GM08714 (cell line): ENCODE measurements around the gene STK32C.

Experiments
- H3K4me3 ChIP-seq: fragments of 200-500 bp; sonication (Bioruptor generic); 2 replicates; pipeline ENCODE4 v1.5.1; 2014; ENCODE audit warnings: mild to moderate bottlenecking, low read length, inconsistent platforms
- ZNF274 ChIP-seq: IDR thresholded peaks from 2 replicates; pipeline ENCODE4 v1.6.1; 2012; ENCODE audit warnings: mild to moderate bottlenecking, low read depth, low read length

STK32C gene

DNA sequence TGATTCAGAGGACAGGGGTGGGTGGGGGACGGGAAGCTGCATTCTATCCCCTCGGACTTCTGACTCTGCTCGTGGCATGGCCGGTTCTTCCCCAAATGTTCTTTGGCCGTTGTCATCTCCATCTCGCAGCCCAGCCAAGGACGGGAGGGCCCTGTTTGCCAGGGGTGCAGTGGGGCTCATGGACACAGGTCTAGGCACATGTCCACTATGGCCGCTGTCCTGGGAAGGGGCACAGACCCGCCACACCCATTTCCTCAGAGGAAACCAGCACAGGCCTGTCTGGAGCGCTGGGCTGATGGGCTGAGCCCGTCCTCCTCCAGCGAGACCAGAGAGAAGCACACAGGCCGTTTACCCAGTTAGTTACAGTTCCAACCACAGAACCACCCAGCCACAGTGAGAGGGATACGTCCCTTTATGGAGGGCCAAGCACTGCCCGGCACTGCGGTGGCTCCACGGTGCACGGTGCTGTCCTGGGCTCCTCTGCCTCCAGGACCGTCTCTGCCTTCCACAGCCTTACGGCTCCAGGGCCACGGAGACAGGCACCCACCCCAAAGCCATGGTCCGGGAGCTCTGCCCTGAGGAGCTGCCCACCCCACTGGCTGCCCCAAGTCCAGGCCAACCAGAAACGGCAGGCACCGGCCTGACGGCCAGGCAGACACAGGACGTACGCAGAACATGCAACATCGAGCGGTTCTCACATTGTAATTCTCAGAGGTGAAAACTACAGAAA, 100.8 kb downstream of the STK32C start:
- no peak for TF ChIP-seq ZNF274
- no peak overlapping the region for H3K4me3 ChIP-seq

DNA sequence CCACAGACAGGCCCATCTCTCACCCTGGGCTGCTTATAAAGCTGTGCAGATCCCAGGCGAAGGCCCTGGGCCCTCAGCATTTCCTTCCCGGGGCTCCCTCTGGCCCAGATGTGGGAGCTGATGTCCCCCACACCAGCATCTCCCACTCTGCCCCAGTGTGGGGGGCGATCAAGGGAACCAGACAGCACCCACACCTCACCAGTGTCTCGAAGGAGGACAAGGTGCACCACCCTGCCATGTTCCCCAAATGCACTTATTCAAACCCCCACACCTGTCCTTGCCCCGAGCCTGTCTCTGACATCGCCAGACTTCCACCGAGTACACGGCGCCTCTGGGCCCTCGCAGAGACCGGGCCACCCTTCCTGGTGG, 101.4 kb downstream of the STK32C start:
- no peak for TF ChIP-seq ZNF274
- H3K4me3 ChIP-seq: no peak overlapping the region

DNA sequence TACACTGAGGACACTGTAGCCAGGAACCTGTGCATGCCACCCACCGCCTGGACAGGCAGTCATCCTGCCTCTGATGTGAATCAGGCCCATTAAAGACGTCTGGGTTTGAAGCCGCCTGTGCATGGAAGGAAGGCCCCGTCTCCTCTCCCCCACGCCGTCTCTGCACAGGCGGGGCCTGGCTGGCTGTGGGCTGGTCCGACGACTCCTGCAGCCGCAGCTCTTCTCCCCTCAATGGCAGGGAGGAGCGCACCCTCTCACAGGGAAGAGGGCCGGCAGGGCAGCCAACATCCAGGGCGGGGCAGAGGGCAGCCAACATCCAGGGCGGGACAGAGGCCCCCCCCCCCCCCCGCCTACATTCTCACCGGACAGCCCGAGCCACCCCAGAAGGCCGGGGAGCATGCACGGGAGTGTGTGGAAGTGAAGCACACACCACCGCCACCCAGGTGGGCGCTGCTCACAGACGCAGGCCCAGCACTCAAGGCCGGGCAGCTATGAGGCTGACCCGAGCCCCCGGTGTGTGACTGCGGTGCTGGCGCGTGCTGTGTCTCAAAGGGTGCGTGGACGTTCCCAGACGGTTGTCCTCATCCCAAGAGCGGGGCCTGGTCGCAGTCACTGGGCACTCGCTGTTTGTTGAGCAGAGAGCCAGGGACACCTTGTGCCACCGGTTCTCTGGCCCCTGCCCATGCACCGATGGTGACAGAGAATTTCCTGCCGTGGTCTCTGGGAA, 101.9 kb downstream of the STK32C start:
- no peak overlapping the region for H3K4me3 ChIP-seq
- TF ChIP-seq ZNF274: no peak

DNA sequence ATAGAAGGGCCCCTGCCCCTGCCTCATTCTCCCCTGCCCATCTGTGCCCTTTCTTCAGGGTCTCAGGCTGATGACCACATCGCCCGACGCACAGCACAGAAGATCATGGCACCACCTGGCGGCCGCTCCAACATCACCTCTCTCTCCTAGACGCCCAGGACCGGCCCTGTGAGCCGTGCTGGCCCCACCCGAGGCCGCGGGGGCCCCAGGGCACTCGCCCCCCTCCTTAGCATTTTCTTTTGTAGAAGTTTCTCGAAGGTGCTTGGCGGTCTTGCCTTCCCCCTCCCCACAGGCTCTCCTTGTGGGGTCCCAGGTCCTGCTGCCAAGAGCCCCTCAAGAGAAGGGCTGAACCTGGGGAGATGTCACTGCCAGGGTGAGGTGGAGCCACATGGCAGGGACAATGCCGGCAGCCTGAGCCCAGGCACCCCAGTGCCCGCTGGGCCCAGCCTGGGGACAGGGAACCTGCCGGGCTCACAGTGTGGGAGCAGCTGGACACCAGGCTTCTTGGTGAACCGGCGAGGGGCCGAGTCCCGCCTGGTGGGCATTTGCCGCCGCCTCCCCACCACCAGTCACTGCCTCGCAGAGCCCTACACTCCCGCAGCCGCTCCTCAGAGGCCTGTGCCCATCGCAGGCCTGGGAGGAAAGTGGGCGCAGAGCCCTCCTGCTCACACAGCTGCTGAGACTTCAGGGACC, 102.8 kb downstream of the STK32C start:
- TF ChIP-seq ZNF274: no peak
- H3K4me3 ChIP-seq: no peak overlapping the region

DNA sequence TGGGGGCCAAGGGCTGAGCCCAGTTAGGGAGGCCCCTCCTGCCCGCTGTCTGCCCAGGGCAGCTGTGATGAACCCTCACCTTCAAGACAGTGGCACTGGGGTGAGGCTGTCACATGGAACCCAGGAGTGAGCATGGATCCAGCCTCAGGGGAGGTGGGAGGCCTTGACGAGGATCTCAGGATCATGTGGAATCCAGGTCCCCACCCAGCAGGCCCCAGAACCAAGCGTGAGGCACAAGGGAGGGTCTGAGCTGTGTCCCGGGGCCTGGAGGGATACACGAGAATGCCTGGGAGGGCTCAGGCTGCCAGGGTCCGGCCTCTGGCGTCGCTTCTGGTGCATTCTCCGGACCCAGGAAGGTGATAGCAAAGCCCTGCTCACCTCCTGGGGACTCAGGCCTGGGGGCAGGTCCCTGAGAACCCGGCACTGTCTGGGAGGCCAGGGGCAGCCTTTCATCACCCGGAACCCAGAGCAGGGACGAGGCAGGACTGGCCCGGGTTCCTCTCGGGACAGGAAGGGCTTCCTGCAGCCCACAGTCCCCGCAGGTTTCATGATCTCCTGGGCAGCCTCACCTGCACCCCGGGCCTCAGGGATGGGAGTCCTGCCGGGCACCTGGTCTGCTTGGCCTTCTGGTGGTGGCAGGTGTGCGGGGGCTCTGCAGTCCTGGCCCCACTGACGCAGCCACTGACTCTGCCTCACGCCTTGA, 103.5 kb downstream of the STK32C start:
- H3K4me3 ChIP-seq: no peak overlapping the region
- TF ChIP-seq ZNF274: no peak

DNA sequence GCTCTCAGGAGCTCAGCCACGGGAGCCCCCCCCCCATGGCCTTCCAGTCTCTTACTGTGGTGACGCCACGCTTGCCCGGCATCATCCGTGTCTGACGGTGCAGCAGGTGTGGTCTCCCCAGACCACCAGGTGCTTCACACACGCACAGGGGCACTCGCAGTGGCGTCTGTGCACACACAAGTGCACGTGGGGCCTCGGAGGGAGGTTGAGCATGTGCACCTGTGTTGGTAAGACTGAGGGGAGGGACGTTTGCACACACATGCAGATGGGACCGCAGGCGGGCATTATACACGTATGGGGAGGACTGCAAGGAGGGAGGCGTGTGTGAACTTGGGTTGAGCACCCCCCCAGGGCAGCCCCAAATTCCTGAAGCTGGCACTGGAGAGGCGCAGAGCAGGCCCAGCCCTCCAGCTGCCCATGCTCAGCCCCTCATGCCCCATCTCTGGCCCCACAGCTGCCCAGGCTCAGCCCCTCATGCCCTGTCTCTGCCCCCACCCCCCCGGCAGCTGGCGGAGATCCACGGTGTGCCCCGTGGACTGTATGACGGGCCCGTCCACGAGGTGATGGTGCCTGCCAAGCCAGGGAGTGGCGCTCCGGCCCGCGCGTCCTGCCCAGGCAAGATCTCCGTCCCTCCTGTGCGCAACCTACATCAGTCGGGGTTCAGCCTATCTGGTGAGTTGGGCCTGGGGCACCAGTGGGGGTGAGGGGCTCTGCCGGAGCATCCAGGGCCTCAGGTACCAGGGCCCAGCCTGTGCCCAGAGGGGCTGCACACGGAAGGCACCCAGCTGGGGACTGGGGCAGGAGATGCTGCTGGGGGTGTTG, 104.3 kb downstream of the STK32C start:
- no peak overlapping the region for H3K4me3 ChIP-seq
- no peak for TF ChIP-seq ZNF274

DNA sequence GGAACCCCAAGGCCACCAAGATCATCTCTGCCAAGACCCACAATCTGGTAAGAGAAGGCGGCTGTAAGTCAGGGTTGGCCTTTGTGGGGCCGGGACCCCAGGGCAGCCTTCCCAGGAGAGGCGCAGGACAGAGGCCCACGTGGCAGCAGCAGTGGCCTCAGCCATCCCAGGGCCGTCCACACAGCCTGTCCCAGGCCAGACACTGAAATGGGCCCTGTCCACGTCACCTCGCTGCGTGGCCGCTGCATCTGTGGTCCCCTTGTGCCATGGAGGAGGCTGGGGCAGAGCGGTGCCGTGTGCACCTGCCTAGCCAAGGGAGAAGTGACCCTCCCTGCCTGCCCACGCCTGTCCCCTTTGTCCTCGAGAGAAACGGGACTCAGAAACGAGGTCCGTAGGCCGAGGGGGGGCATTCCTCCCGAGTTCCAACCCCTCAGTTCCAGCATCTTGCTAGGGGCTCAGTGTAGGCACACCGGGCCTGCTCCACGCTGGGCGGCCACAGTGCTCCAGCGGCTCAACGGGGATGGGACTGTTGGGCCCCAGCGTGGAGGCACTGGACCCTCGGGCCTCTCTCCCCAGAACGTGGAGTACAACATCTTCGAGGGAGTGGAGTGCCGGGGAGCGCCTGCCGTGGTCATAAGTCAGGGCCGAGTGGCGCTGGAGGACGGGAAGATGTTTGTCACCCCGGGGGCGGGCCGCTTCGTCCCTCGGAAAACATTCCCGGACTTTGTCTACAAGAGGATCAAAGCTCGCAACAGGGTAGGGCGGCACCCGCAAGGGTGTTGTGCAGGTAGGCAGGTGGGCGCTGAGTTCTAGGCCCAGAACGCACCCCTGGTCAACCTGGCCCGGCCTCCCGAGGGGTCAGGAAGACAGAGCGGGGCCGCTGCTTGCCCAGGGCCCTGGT, 105.4 kb downstream of the STK32C start:
- no peak overlapping the region for H3K4me3 ChIP-seq
- no peak for TF ChIP-seq ZNF274

DNA sequence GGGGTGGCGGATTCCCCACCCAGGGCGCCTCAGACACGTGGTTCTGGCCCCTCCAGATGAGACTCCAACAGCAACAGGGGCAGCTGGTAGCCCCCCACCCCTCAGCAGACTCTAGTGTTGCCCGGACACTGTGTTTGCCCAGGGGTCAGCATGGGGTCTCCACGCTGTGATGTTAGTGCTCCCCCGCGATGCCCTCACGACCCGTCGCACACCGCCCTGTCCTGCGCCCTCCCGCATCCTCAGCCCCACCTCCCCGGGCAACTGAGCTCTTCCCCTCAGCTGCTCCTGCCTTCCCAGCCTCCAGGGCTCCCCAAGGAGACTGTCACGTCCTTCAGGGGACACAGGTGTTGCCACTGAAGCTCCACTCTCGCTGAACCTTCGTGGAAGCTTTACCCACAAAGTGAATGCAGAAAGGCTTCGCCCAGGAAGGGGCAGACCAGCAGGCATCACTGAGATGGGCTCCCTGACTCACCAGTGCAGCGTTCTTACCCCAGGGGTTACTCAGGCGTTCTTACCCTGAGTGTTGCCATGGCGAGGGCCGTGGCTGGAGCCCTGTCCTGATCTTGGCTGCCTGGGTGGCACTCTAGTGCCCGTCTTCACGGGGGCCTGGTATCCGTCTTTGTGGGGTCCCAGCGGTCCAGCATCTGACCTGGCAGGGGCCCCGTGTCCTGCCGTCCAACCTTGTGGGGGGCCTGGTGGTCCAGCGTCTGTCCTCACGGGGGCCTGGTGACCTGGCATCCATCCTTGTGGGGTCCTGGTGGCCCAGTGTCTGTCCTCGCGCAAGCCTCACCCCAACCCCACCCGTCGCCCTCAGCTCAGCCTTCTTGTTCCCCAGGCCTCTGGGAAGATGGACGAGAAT, 106.4 kb downstream of the STK32C start:
- no peak overlapping the region for H3K4me3 ChIP-seq
- TF ChIP-seq ZNF274: no peak

DNA sequence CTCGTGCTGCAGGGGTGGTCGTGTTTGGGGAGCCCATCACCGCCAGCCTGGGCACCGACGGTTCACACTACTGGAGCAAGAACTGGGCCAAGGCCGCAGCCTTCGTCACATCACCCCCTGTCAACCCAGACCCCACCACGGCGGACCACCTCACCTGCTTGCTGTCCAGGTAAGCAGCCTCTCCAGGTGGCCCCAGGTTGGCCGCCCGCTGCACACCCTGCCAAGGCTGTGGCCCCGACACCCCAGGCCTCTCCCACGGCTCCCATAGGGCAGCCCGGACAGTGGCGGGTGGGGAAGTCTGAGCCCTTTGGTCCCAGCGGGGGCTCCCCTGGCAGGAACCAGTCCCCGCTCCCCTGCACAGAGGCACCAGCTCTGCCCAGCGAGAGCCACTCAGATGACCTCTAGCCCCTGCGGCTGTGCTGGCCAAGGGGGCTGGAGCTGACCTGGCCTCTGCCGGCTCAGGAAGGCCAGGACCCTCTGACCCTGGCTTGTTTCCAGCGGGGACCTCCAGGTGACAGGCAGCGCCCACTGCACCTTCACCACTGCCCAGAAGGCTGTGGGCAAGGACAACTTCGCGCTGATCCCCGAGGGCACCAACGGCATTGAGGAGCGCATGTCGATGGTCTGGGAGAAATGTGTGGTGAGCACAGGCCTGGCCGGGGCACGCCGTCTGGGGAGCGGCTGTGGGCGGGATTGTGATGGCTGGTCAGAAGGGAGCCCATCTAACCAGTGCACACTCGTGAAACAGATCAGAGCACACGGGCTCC, 107.2 kb downstream of the STK32C start:
- no peak for TF ChIP-seq ZNF274
- no peak overlapping the region for H3K4me3 ChIP-seq

DNA sequence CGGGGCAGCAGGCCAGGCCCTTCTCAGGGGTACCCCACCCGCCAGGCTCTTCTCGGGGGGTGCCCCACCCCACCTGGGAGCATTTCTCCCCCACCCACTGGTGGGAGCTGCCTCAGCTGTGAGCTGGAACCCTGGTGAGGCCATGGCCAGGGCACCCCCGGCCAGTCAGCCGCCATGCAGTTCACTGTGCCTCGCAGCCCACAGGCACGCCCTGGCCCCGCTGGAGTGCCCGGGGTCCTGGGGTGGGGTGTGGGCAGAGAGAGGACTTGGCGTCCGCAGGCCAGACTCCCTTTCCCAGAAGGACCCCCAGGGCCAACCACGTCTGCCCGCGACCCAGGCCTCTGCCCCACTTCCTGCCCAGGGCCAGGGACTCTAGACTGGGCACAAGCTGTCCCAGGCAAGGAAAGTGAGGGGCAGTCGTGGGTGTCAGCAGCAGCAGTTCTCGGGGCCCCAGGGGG, 107.9 kb downstream of the STK32C start:
- H3K4me3 ChIP-seq: no peak overlapping the region
- no peak for TF ChIP-seq ZNF274

DNA sequence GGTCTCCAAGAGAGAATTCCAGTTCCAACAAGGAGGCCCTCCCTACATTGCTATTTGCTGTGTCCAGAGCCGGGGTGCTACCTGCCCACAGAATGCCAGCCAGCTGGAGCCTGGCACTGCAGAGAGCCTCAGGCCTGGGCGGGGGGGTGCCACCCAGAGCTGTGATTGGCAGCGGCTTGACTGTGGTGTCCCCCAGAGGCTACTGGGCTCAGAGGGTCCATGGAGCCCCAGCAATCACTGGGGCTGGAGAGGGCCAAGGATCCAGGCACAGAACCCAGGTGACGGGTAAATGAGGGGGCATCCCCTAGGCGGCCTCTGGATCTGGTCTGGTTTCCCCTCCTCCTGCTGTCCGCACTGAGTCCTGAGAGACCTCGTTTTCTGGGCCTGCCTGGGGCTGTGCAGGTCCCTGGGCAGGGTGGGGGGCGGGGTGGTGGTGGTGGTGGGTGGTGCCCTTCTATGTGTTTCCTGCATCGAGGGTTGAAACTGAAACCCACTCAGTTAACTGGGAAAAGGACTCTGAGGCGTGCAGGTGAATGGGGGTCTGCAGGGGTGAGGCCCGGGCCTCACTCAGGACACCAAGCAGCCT, 108.4 kb downstream of the STK32C start:
- TF ChIP-seq ZNF274: no peak

More for the DNA sequence above, 108.4 kb downstream of the STK32C start:
- no peak overlapping the region for H3K4me3 ChIP-seq
